Spinal cord (tissue), 10 donors: Measurements from ENCODE around the gene WASHC2A. TPM values are rescaled to one million over a fixed set of nuclear protein-coding genes. Genes with fewer than 3 reads are reported as not detected.
A peak's percentile ranks its signal among the peaks of the same experiment; 100 is the strongest.
"Not testable (repeated sequence)": the region's sequence is repeated elsewhere in the genome, so short reads cannot be mapped to it uniquely, and the experiment has no call there.

Experiments
- DNase-seq, 6 donors: peaks; one replicate each; pipeline versions ENCODE4 v3.0.0 to v3.0.0-alpha.2; 2013 to 2015; ENCODE audit warnings: low spot score in 6 of 6, low read depth in 4 of 6
- H3K27ac ChIP-seq: one replicate; pipeline ENCODE4 v1.5.1; 2013; ENCODE audit warnings: low read depth, low read length, control low read depth
- H3K27me3 ChIP-seq: one replicate; pipeline ENCODE4 v1.6.1; 2013; ENCODE audit warnings: low read length; ENCODE audit not compliant: control insufficient read depth, insufficient read depth
- H3K36me3 ChIP-seq: one replicate; pipeline ENCODE4 v1.6.1; 2013; ENCODE audit warnings: low read length; ENCODE audit not compliant: control insufficient read depth, insufficient read depth
- H3K4me1 ChIP-seq: one replicate; pipeline ENCODE4 v1.6.1; 2013; ENCODE audit warnings: low read length; ENCODE audit not compliant: control insufficient read depth, insufficient read depth
- H3K4me3 ChIP-seq: one replicate; pipeline ENCODE4 v1.5.1; 2013; ENCODE audit warnings: low read depth, low read length, control low read depth
- H3K9me3 ChIP-seq: one replicate; pipeline ENCODE4 v1.6.1; 2013; ENCODE audit warnings: low read length; ENCODE audit not compliant: control insufficient read depth, insufficient read depth
- WGBS: methylation state at CpG from one replicate; pipeline ENCODE4 v1.1.5; 2013; ENCODE audit warnings: missing lambda C conversion rate; ENCODE audit not compliant: insufficient coverage; 5-methylcytosine and 5-hydroxymethylcytosine counted together
- polyA plus RNA-seq, 2 donors: library from polyadenylated mRNA; unstranded; fragments of 120-200 nt; gene quantifications; one replicate each; pipeline ENCODE4 v1.2.1, GENCODE V29; 2013; ENCODE audit not compliant: insufficient read length in 2 of 2
- total RNA-seq, 2 donors: library from RNA; depleted of rRNA in 1 of 2; stranded (reverse); fragments of 120-200 nt in 1 of 2; fragments of >200 nt in 1 of 2; gene quantifications; one replicate each; pipeline versions ENCODE4 v1.2.3 to v1.2.4, GENCODE V29; 2013 to 2014
- donor health status: healthy.

The WASHC2A gene
- total and polyA plus RNA-seq, 4 donors, result 37.4 to 42.9 (median 39.9) TPM

- not testable (repeated sequence) for H3K27me3 ChIP-seq, H3K4me3 ChIP-seq, H3K36me3 ChIP-seq, H3K4me1 ChIP-seq, H3K9me3 ChIP-seq, H3K27ac ChIP-seq, DNase-seq
- no CpG with 5 or more reads among the region's 6 CpGs for whole genome bisulfite sequencing
Observed at GRCh38 chr10:50132322-50132721, 64.6 kb downstream of the WASHC2A start.

GRCh38 chr10:50132841-50133240 is 65.1 kb downstream of the WASHC2A start:
- H3K27me3 ChIP-seq, H3K4me3 ChIP-seq, DNase-seq, H3K27ac ChIP-seq, H3K4me1 ChIP-seq, H3K36me3 ChIP-seq, H3K9me3 ChIP-seq: not testable (repeated sequence)
- no CpG with 5 or more reads among the region's 3 CpGs for WGBS

- DNase-seq, H3K27me3 ChIP-seq, H3K36me3 ChIP-seq, H3K4me1 ChIP-seq, H3K27ac ChIP-seq, H3K4me3 ChIP-seq, H3K9me3 ChIP-seq: not testable (repeated sequence)
- no CpG with 5 or more reads among the region's 10 CpGs for WGBS
Observed at GRCh38 chr10:50143512-50144174, 75.9 kb downstream of the WASHC2A start.

GRCh38 chr10:50145575-50145974 is 77.8 kb downstream of the WASHC2A start:
- H3K27me3 ChIP-seq, H3K36me3 ChIP-seq, H3K4me1 ChIP-seq, H3K27ac ChIP-seq, DNase-seq, H3K9me3 ChIP-seq, H3K4me3 ChIP-seq: not testable (repeated sequence)
- no CpG with 5 or more reads among the region's 1 CpG for WGBS

GRCh38 chr10:50152792-50153272 is 85.1 kb downstream of the WASHC2A start:
- Histone ChIP-seq H3K4me3 (no peak overlapping the region), H3K9me3 (no peaks in the 10 kb centered on the region), H3K36me3 (no peaks in the 10 kb centered on the region), H3K4me1 (peaks cover 6% of the 10 kb centered on the region), H3K27me3 (peaks cover 3% of the 10 kb centered on the region), H3K27ac (no peak overlapping the region)
- 2% methylated on average over 32 of the region's 34 CpGs for WGBS
- peak in 2 of 6 donors; percentile 8 to 27 for DNase-seq

- not testable (repeated sequence) for DNase-seq, H3K9me3 ChIP-seq, H3K27me3 ChIP-seq, H3K4me3 ChIP-seq, H3K27ac ChIP-seq, H3K4me1 ChIP-seq, H3K36me3 ChIP-seq
Observed at GRCh38 chr10:50157868-50158267, 90.1 kb downstream of the WASHC2A start.

- H3K9me3 ChIP-seq, DNase-seq, H3K27ac ChIP-seq, H3K4me1 ChIP-seq, H3K4me3 ChIP-seq, H3K36me3 ChIP-seq, H3K27me3 ChIP-seq: not testable (repeated sequence)
- whole genome bisulfite sequencing, result 92% methylated on average over 1 of the region's 2 CpGs
Observed at GRCh38 chr10:50159856-50160255, 92.1 kb downstream of the WASHC2A start.

GRCh38 chr10:50165038-50165437 is 97.3 kb downstream of the WASHC2A start:
- H3K4me1 ChIP-seq, H3K27ac ChIP-seq: not testable (repeated sequence)
- WGBS, result no CpG with 5 or more reads among the region's 2 CpGs

GRCh38 chr10:50167833-50168232 is 100.1 kb downstream of the WASHC2A start:
- not testable (repeated sequence) for H3K27me3 ChIP-seq, H3K36me3 ChIP-seq, H3K27ac ChIP-seq, H3K9me3 ChIP-seq, H3K4me3 ChIP-seq, H3K4me1 ChIP-seq, DNase-seq
- no CpG with 5 or more reads among the region's 3 CpGs for WGBS

More at GRCh38 chr10:50165038-50165437, 97.3 kb downstream of the WASHC2A start:
- not testable (repeated sequence) for H3K4me3 ChIP-seq, H3K27me3 ChIP-seq, H3K9me3 ChIP-seq, H3K36me3 ChIP-seq
- DNase-seq, result peak in 4 of 6 donors; percentile 0 to 63 (median 12)

- not testable (repeated sequence) for H3K27me3 ChIP-seq, H3K27ac ChIP-seq, DNase-seq, H3K4me1 ChIP-seq, H3K36me3 ChIP-seq, H3K4me3 ChIP-seq, H3K9me3 ChIP-seq
- no CpG with 5 or more reads among the region's 1 CpG for WGBS
Observed at GRCh38 chr10:50169506-50169905, 101.8 kb downstream of the WASHC2A start.
